Adrenal gland (tissue), 12 donors: ENCODE results near the gene ANXA10. TPM values are rescaled to one million over a fixed set of nuclear protein-coding genes. Genes with fewer than 3 reads are reported as not detected.

Experiments
- DNase-seq, 7 donors: peaks; one replicate each; pipeline ENCODE4 v3.0.0-alpha.2; 2019 to 2020
- H3K27ac ChIP-seq, 5 donors: fragments of 200-600 bp; sonication (generic) in 4 of 5; 1 replicate in 3 of 5; 2 replicates in 2 of 5; pipeline versions ENCODE4 v1.5.1 to v1.8.0; 2016 to 2020; ENCODE audit warnings: mild to moderate bottlenecking in 1 of 5
- H3K27me3 ChIP-seq: fragments of 200-600 bp; 2 replicates; pipeline ENCODE4 v1.8.0; 2021
- H3K36me3 ChIP-seq, 2 donors: fragments of 200-600 bp; replicated peaks in 1 of 2; 1 replicate in 1 of 2; 2 replicates in 1 of 2; pipeline versions ENCODE4 v1.5.1 to v1.8.0; 2018 to 2022
- H3K4me1 ChIP-seq, 2 donors: fragments of 200-600 bp; replicated peaks in 1 of 2; 1 replicate in 1 of 2; 2 replicates in 1 of 2; pipeline versions ENCODE4 v1.5.1 to v1.8.0; 2018 to 2021
- H3K4me3 ChIP-seq, 4 donors: fragments of 200-600 bp; sonication (generic) in 3 of 4; one replicate each; pipeline ENCODE4 v1.5.1; 2016 to 2018
- H3K9me3 ChIP-seq, 3 donors: fragments of 200-600 bp; sonication (generic) in 1 of 3; replicated peaks in 1 of 3; 1 replicate in 2 of 3; 2 replicates in 1 of 3; pipeline versions ENCODE4 v1.5.1 to v1.8.0; 2016 to 2021
- POLR2A ChIP-seq, 2 donors: fragments of 450-650 bp; IDR thresholded peaks; one replicate each; pipeline ENCODE4 v1.6.1; 2017; ENCODE audit warnings: antibody characterized with exemption in 2 of 2, mild to moderate bottlenecking in 2 of 2, moderate library complexity in 1 of 2
- WGBS, 4 donors: extraction: QIAGEN DNeasy Blood & Tissue Kit in 2 of 4; methylation state at CpG; one replicate each; pipeline versions ENCODE4 v1.1.5 to v1.1.7; 2013 to 2017; 5-methylcytosine and 5-hydroxymethylcytosine counted together
- intact Hi-C, 2 donors: fragments of 100-400 bp; cut with DNase I; formaldehyde crosslinking; loops; one replicate each; pipeline versions ENCODE4 v1.14.1 to v1.15.0; 2022 to 2023
- polyA plus RNA-seq, 3 donors: library from polyadenylated mRNA; stranded (reverse); fragments of 200-250 nt in 2 of 3; fragments of 350-450 nt in 1 of 3; fragmentation: Illumina TruSeq in 1 of 3; extraction: RNeasy Lipid Tissue Mini Kit (QIAGEN cat#74804) in 1 of 3; gene quantifications; one replicate each; pipeline ENCODE4 v1.2.3, GENCODE V29; 2013 to 2014
- total RNA-seq, 9 donors: library from RNA; depleted of rRNA in 4 of 9; stranded (reverse); fragments of >200 nt in 4 of 9; fragments of 120-200 nt in 1 of 9; fragmentation: NEBNext Ultra II Directional in 1 of 9; extraction: Animal tissue kit (Norgen Biotek cat#: 25700) in 1 of 9; gene quantifications; one replicate each; pipeline versions ENCODE4 v1.1.0 to v1.2.4, GENCODE V29; 2013 to 2023
- TF ChIP-seq, protein P1 (sequence below), 6 experiments: fragments of 450-650 bp in 4 of 6; fragments of 200-600 bp in 2 of 6; sonication (generic) in 1 of 6; IDR thresholded peaks; 1 replicate in 5 of 6; 2 replicates in 1 of 6; pipeline versions ENCODE4 v1.5.1 to v1.8.0; 2016 to 2021; ENCODE audit warnings: antibody characterized with exemption in 6 of 6, mild to moderate bottlenecking in 2 of 6, moderate library complexity in 1 of 6
- donor health status: healthy with polysubstance abuse.
- donor health status: Bipolar disorder and iron deficiency.
- donor health status: DM: yes; HTN: yes; CAD: no.
- donor health status: DM: no; HTN: no; CAD: no.
- donor health status: DM: no; HTN: no; CAD: no.
- donor health status: DM: yes; HTN: yes; CAD: no.

Gene ANXA10
- total and polyA plus RNA-seq, 12 donors: 0.17 TPM; not detected in 11

GRCh38 chr4:168138143-168138542, 45.8 kb downstream of the ANXA10 start:
- Histone ChIP-seq H3K9me3 (no peaks in the 10 kb centered on the region), H3K4me3 (no peak overlapping the region), H3K4me1 (no peaks in the 10 kb centered on the region), H3K27me3 (no peaks in the 10 kb centered on the region), H3K36me3 (no peaks in the 10 kb centered on the region), H3K27ac (no peak overlapping the region)
- DNase-seq: no peak
- intact Hi-C loops: no loop called here
- TF ChIP-seq, protein P1, sequence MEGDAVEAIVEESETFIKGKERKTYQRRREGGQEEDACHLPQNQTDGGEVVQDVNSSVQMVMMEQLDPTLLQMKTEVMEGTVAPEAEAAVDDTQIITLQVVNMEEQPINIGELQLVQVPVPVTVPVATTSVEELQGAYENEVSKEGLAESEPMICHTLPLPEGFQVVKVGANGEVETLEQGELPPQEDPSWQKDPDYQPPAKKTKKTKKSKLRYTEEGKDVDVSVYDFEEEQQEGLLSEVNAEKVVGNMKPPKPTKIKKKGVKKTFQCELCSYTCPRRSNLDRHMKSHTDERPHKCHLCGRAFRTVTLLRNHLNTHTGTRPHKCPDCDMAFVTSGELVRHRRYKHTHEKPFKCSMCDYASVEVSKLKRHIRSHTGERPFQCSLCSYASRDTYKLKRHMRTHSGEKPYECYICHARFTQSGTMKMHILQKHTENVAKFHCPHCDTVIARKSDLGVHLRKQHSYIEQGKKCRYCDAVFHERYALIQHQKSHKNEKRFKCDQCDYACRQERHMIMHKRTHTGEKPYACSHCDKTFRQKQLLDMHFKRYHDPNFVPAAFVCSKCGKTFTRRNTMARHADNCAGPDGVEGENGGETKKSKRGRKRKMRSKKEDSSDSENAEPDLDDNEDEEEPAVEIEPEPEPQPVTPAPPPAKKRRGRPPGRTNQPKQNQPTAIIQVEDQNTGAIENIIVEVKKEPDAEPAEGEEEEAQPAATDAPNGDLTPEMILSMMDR (IDR thresholded peaks at IDR 0.05): no peak
- TF ChIP-seq POLR2A (IDR thresholded peaks at IDR 0.05): no peak
- 57 to 64% (median 61%) methylated on average over 2 to 3 of the region's 3 CpGs for WGBS, 4 donors

DNA sequence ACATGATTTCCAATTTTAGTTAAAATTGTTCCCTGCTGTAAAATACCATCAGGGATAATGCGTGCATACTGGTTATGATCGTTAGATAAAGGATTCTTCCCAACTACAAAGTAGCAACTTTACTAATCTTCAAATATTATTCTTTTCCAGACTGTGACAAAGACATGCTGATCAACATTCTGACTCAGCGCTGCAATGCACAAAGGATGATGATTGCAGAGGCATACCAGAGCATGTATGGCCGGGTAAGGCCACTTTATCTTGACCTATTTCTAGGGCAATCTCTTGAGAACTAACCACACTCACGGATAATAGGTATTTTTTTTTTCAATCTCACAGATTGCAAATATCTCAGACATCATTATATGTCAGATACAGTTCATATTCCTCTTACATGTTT, 47.0 kb downstream of the ANXA10 start:
- intact Hi-C loops: no loop called here
- H3K27me3 ChIP-seq: no peaks in the 10 kb centered on the region
- no peaks in the 10 kb centered on the region for H3K9me3 ChIP-seq
- no peaks in the 10 kb centered on the region for H3K4me1 ChIP-seq
- H3K36me3 ChIP-seq: no peaks in the 10 kb centered on the region
- TF ChIP-seq POLR2A (IDR thresholded peaks at IDR 0.05): no peak
- TF ChIP-seq, protein P1 (IDR thresholded peaks at IDR 0.05): no peak
- DNase-seq: no peak
- H3K27ac ChIP-seq: no peak overlapping the region
- no peak overlapping the region for H3K4me3 ChIP-seq
- WGBS, 4 donors: 73 to 81% (median 77%) methylated on average over 5 of the region's 5 CpGs

GRCh38 chr4:168141733-168142132, 49.4 kb downstream of the ANXA10 start:
- no peaks in the 10 kb centered on the region for H3K4me1 ChIP-seq
- DNase-seq: no peak
- no peak overlapping the region for H3K27ac ChIP-seq
- TF ChIP-seq, protein P1 (IDR thresholded peaks at IDR 0.05): no peak
- TF ChIP-seq POLR2A (IDR thresholded peaks at IDR 0.05): no peak
- WGBS, 4 donors: 83 to 87% (median 86%) methylated on average over 7 of the region's 7 CpGs
- no peak overlapping the region for H3K4me3 ChIP-seq
- H3K36me3 ChIP-seq: no peaks in the 10 kb centered on the region
- H3K9me3 ChIP-seq: no peaks in the 10 kb centered on the region
- intact Hi-C loops: no loop called here
- H3K27me3 ChIP-seq: no peaks in the 10 kb centered on the region

DNA sequence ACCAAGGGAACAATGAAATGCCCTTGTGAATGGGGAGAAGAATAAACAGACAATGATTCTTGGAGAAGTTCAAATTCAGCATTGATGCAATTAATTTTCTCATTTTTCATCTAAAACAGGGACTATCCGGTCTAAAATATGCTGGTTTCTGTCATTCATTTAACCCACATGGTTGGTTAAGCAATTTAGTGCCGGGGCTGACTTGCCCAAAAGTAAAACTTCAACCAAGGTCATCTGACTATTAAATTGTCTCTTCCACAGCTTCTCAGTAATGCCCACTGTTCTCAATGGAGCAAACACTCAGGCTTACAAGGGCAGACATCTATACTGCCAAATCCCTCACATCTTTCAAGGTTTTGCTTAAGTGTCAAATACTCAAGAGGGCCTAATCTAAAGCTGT, 51.3 kb downstream of the ANXA10 start:
- intact Hi-C loops: no loop called here
- no peaks in the 10 kb centered on the region for H3K4me1 ChIP-seq
- H3K9me3 ChIP-seq: no peaks in the 10 kb centered on the region
- 62 to 73% (median 70%) methylated on average over 2 of the region's 2 CpGs for WGBS, 4 donors
- H3K27ac ChIP-seq: no peak overlapping the region
- no peaks in the 10 kb centered on the region for H3K27me3 ChIP-seq
- no peak for DNase-seq
- H3K36me3 ChIP-seq: no peaks in the 10 kb centered on the region
- no peak for TF ChIP-seq POLR2A (IDR thresholded peaks at IDR 0.05)
- TF ChIP-seq, protein P1 (IDR thresholded peaks at IDR 0.05): no peak
- H3K4me3 ChIP-seq: no peak overlapping the region
